Measurements from ENCODE around the gene MRAS.
A peak's percentile ranks its signal among the peaks of the same experiment; 100 is the strongest.

MRAS gene

GRCh38 chr3:138394686-138395085, 46.3 kb downstream of the MRAS start:
- DNase-seq (ENCODE audit: low read depth) = no peak
- TF ChIP-seq POLR2A (IDR thresholded peaks at IDR 0.05; ENCODE audit: extremely low read depth, insufficient read length) (no peak), MYC (IDR thresholded peaks at IDR 0.05; ENCODE audit: low read depth, low read length) (no peak), MAX (IDR thresholded peaks at IDR 0.05; ENCODE audit: low read depth, low read length) (no peak), CTCF (IDR thresholded peaks at IDR 0.05; ENCODE audit: low read depth, low read length) (no peak)
- H3K4me3 ChIP-seq (ENCODE audit: low read depth, low read length) = no peak overlapping the region

- no peak for TF ChIP-seq POLR2A (IDR thresholded peaks at IDR 0.05; ENCODE audit: extremely low read depth, insufficient read length)
- TF ChIP-seq MYC (IDR thresholded peaks at IDR 0.05; ENCODE audit: low read depth, low read length) = no peak
- no peak for TF ChIP-seq CTCF (IDR thresholded peaks at IDR 0.05; ENCODE audit: low read depth, low read length)
- H3K4me3 ChIP-seq (ENCODE audit: low read depth, low read length) = no peak overlapping the region
- DNase-seq (ENCODE audit: low read depth) = no peak
Measured at GRCh38 chr3:138395865-138396751, 47.7 kb downstream of the MRAS start.

GRCh38 chr3:138396752-138397410, 48.5 kb downstream of the MRAS start:
- peak; percentile 71 for DNase-seq (ENCODE audit: low read depth)
- no peak overlapping the region for H3K4me3 ChIP-seq (ENCODE audit: low read depth, low read length)
- TF ChIP-seq CTCF (IDR thresholded peaks at IDR 0.05; ENCODE audit: low read depth, low read length) (peak; percentile 25), MYC (IDR thresholded peaks at IDR 0.05; ENCODE audit: low read depth, low read length) (no peak), MAX (IDR thresholded peaks at IDR 0.05; ENCODE audit: low read depth, low read length) (no peak), POLR2A (IDR thresholded peaks at IDR 0.05; ENCODE audit: extremely low read depth, insufficient read length) (no peak)

GRCh38 chr3:138397983-138398382, 49.6 kb downstream of the MRAS start:
- H3K4me3 ChIP-seq (ENCODE audit: low read depth, low read length) = no peak overlapping the region
- no peak for TF ChIP-seq MAX (IDR thresholded peaks at IDR 0.05; ENCODE audit: low read depth, low read length)
- no peak for TF ChIP-seq CTCF (IDR thresholded peaks at IDR 0.05; ENCODE audit: low read depth, low read length)
- TF ChIP-seq POLR2A (IDR thresholded peaks at IDR 0.05; ENCODE audit: extremely low read depth, insufficient read length) = no peak
- TF ChIP-seq MYC (IDR thresholded peaks at IDR 0.05; ENCODE audit: low read depth, low read length) = no peak
- no peak for DNase-seq (ENCODE audit: low read depth)

GRCh38 chr3:138398791-138399575, 50.6 kb downstream of the MRAS start:
- no peak overlapping the region for H3K4me3 ChIP-seq (ENCODE audit: low read depth, low read length)
- TF ChIP-seq MYC (IDR thresholded peaks at IDR 0.05; ENCODE audit: low read depth, low read length) = no peak
- no peak for TF ChIP-seq MAX (IDR thresholded peaks at IDR 0.05; ENCODE audit: low read depth, low read length)
- no peak for TF ChIP-seq POLR2A (IDR thresholded peaks at IDR 0.05; ENCODE audit: extremely low read depth, insufficient read length)
- no peak for TF ChIP-seq CTCF (IDR thresholded peaks at IDR 0.05; ENCODE audit: low read depth, low read length)
- no peak for DNase-seq (ENCODE audit: low read depth)

Data from NB4 (cell line).